OCI-LY1 (cell line): ENCODE results near the gene EIF2AK2.

ENCODE experiments used
- H2AFZ ChIP-seq: fragments of 200-600 bp; sonication (generic), shearing (Covaris generic); 2 replicates; pipeline ENCODE4 v1.6.0; 2014; ENCODE audit warnings: antibody characterized with exemption, mild to moderate bottlenecking, low read length
- H3F3A ChIP-seq: fragments of 200-600 bp; sonication (generic), shearing (Covaris generic); 2 replicates; pipeline ENCODE4 v1.6.0; 2014; ENCODE audit warnings: mild to moderate bottlenecking, antibody characterized with exemption, low read length, moderate library complexity; ENCODE audit not compliant: insufficient read depth
- H3K27ac ChIP-seq: fragments of 200-600 bp; sonication (generic); 2 replicates; pipeline ENCODE4 v1.5.1; 2014; ENCODE audit warnings: low read length, mixed run types, mild to moderate bottlenecking, low read depth; ENCODE audit not compliant: poor library complexity, severe bottlenecking
- H3K27me3 ChIP-seq: fragments of 200-600 bp; sonication (generic); 2 replicates; pipeline ENCODE4 v1.6.0; 2014; ENCODE audit warnings: antibody characterized with exemption, mild to moderate bottlenecking, low read length, moderate library complexity; ENCODE audit not compliant: insufficient read depth
- H3K36me3 ChIP-seq: fragments of 200-600 bp; sonication (generic); 2 replicates; pipeline ENCODE4 v1.6.1; 2014; ENCODE audit warnings: mild to moderate bottlenecking, antibody characterized with exemption, low read length, moderate library complexity, mixed read lengths; ENCODE audit not compliant: insufficient read depth
- H3K4me1 ChIP-seq: fragments of 200-600 bp; sonication (generic); 2 replicates; pipeline ENCODE4 v1.5.1; 2014; ENCODE audit warnings: mild to moderate bottlenecking, low read length, moderate library complexity; ENCODE audit not compliant: insufficient read depth, severe bottlenecking
- H3K4me2 ChIP-seq: fragments of 200-600 bp; sonication (generic), shearing (Covaris generic); 2 replicates; pipeline ENCODE4 v1.6.1; 2014; ENCODE audit warnings: low read length
- H3K4me3 ChIP-seq: fragments of 200-600 bp; sonication (generic); 2 replicates; pipeline ENCODE4 v1.5.1; 2014; ENCODE audit warnings: low read length, low read depth, mild to moderate bottlenecking, mixed read lengths; ENCODE audit not compliant: poor library complexity, severe bottlenecking
- H3K79me2 ChIP-seq: fragments of 200-600 bp; shearing (Covaris generic); 2 replicates; pipeline ENCODE4 v1.6.1; 2016; ENCODE audit warnings: mixed run types, low read length, mixed read lengths; ENCODE audit not compliant: insufficient read depth
- H3K9ac ChIP-seq: fragments of 200-600 bp; sonication (generic), shearing (Covaris generic); 2 replicates; pipeline ENCODE4 v1.6.1; 2014; ENCODE audit warnings: mild to moderate bottlenecking, low read length, mixed read lengths
- H3K9me2 ChIP-seq: fragments of 200-600 bp; sonication (generic), shearing (Covaris generic); 2 replicates; pipeline ENCODE4 v1.6.1; 2014; ENCODE audit warnings: low read depth, mild to moderate bottlenecking, low read length, mixed read lengths
- H3K9me3 ChIP-seq: fragments of 200-600 bp; shearing (Covaris generic); 2 replicates; pipeline ENCODE4 v1.6.1; 2014; ENCODE audit warnings: low read length, mixed read lengths
- H4K20me1 ChIP-seq: fragments of 200-600 bp; sonication (generic), shearing (Covaris generic); 2 replicates; pipeline ENCODE4 v1.6.0; 2016; ENCODE audit warnings: mild to moderate bottlenecking, low read length; ENCODE audit not compliant: insufficient read depth
- EZH2 ChIP-seq: fragments of 200-600 bp; sonication (generic), shearing (Covaris generic); IDR thresholded peaks from 2 replicates; pipeline ENCODE4 v1.8.0; 2017; ENCODE audit warnings: borderline replicate concordance, mixed run types, mild to moderate bottlenecking, antibody characterized with exemption, low read length, moderate library complexity, mixed read lengths
- TF ChIP-seq, protein P1 (sequence below): fragments of 200-600 bp; sonication (generic), shearing (Covaris generic); IDR thresholded peaks from 2 replicates; pipeline ENCODE4 v1.5.1; 2017; ENCODE audit warnings: mild to moderate bottlenecking, antibody characterized with exemption, low read length, moderate library complexity, mixed read lengths

The EIF2AK2 gene

DNA sequence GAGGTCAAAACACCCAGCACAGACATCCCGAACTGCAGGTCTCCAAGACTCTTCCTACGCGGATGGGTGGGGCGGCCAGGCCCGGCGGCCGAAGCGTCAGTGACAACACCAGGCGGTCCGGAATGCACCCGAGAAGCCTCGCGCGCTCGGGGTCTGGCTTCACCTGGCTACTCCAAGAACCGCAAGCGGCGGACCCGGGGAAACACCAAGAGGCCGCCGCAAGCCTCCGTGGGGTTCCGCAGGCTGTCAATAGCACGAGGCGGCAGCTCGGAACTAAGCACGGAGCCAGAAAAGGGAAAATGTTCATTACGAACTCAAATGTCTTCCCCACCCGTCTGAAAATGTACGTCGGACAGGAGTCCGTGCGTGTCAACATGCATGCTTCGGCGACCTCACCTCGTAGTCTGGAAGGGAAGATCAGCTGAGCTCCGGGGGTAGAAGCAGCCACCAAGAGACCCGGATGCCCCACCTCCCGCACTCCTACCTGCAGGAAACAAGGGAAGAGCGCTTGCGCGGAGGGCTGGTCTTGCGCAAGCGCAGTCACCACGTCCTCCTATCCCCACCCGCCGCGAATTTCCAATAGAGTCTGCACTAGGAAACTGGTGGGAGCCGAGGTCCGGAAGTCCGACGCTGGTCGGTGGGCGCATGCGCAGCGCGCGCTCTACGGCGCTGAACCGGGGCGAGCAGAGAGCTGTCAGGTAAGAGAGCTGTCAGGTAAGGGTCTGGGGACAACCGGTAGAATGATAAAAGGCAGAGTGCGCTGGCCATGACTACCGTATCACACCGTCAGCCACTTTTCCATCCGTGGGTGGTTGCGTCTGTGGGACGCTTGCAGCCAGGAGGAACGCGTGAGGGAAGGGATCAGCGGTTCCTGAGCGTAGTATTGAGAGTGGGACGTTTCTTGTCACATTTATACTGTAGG is 72.6 kb downstream of the EIF2AK2 start, which contains the start of the genes GPATCH11 and HEATR5B:
TSS of gene GPATCH11 (plus strand) at position 646 of the 922 bp plus-strand sequence. CDS start 3,864 bp downstream, outside the sequence.
TSS of gene HEATR5B (minus strand) at position 500 of the 922 bp plus-strand sequence. CDS start 958 bp downstream, outside the sequence.
- no peaks in the 10 kb centered on the region; the same call in 1 of the 2 replicates for H3F3A ChIP-seq
- peak within 1 kb of the TSS; percentile 55 for H3K27ac ChIP-seq
- H2AFZ ChIP-seq: 0 out of 2 replicates have a peak within 1 kb of the TSS, but pooled peaks have one; percentile 17
- no peaks in the 10 kb centered on the region for H3K9me2 ChIP-seq
- H4K20me1 ChIP-seq: no peaks in the 10 kb centered on the region
- H3K4me3 ChIP-seq: peak within 1 kb of the TSS; percentile 81
- no peaks in the 10 kb centered on the region for H3K27me3 ChIP-seq
- peaks cover 37% of the 10 kb centered on the region for H3K36me3 ChIP-seq
- TF ChIP-seq, protein P1, sequence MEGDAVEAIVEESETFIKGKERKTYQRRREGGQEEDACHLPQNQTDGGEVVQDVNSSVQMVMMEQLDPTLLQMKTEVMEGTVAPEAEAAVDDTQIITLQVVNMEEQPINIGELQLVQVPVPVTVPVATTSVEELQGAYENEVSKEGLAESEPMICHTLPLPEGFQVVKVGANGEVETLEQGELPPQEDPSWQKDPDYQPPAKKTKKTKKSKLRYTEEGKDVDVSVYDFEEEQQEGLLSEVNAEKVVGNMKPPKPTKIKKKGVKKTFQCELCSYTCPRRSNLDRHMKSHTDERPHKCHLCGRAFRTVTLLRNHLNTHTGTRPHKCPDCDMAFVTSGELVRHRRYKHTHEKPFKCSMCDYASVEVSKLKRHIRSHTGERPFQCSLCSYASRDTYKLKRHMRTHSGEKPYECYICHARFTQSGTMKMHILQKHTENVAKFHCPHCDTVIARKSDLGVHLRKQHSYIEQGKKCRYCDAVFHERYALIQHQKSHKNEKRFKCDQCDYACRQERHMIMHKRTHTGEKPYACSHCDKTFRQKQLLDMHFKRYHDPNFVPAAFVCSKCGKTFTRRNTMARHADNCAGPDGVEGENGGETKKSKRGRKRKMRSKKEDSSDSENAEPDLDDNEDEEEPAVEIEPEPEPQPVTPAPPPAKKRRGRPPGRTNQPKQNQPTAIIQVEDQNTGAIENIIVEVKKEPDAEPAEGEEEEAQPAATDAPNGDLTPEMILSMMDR: no peak
- TF ChIP-seq EZH2: no peak
- H3K9me3 ChIP-seq: no peaks in the 10 kb centered on the region
- peak within 1 kb of the TSS; percentile 90 for H3K4me2 ChIP-seq
- peaks cover 43% of the 10 kb centered on the region for H3K4me1 ChIP-seq
- H3K79me2 ChIP-seq: peaks cover 25% of the 10 kb centered on the region
- H3K9ac ChIP-seq: peak within 1 kb of the TSS; percentile 85

DNA sequence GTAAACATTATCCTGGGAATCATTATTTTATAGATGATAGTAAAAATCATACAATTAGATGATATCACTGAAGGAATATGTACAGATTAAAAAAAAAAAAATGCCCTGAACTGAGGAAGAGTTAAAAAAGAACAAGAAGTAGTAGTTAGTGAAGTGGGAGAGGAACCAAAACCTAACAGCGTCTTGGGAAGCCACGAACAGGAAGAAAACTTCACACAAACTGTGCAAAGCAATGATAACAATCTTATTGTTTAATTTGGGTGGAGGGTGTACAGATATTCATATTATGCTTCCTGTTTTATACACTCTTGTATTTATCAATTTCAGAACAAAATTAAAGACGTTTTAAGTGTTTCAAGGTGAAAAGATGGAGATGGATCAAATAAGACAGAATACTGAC is 76.1 kb downstream of the EIF2AK2 start:
- H3K9me3 ChIP-seq: no peaks in the 10 kb centered on the region
- H3K9ac ChIP-seq: no peak overlapping the region
- H3K27me3 ChIP-seq: no peaks in the 10 kb centered on the region
- no peaks in the 10 kb centered on the region for H4K20me1 ChIP-seq
- no peak overlapping the region for H3K27ac ChIP-seq
- no peak overlapping the region for H2AFZ ChIP-seq
- peaks cover 37% of the 10 kb centered on the region for H3K4me1 ChIP-seq
- no peaks in the 10 kb centered on the region; the same call in 1 of the 2 replicates for H3F3A ChIP-seq
- peaks cover 24% of the 10 kb centered on the region for H3K79me2 ChIP-seq
- no peak for TF ChIP-seq EZH2
- TF ChIP-seq, protein P1: no peak
- no peaks in the 10 kb centered on the region for H3K9me2 ChIP-seq
- H3K36me3 ChIP-seq: peaks cover 70% of the 10 kb centered on the region
- H3K4me2 ChIP-seq: no peak overlapping the region
- no peak overlapping the region for H3K4me3 ChIP-seq

DNA sequence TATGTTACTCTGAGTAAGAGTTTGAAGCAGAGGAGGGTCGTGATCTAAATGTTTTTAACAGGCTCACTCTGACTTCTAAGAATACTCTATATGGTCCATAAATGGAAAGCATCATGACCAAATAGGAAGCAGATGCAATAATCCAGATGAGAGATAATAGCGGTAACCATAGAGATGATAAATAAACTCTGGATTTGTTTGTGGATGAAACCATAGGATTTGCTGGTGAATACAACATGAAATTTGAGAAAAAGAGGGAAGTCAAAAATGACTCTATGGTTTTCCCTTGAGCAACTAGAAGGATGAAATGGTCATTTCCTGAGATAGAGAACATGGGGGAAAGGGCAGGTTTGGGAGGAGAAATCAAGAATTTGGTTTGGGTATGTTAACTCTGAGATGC is 76.5 kb downstream of the EIF2AK2 start:
- H3K27ac ChIP-seq: no peak overlapping the region

More for the DNA sequence above, 76.5 kb downstream of the EIF2AK2 start:
- Histone ChIP-seq H3K4me2 (no peak overlapping the region), H3K79me2 (peaks cover 20% of the 10 kb centered on the region), H3K9me3 (no peaks in the 10 kb centered on the region), H3K4me3 (no peak overlapping the region), H2AFZ (no peak overlapping the region), H3K9ac (no peak overlapping the region), H3K9me2 (no peaks in the 10 kb centered on the region), H3K36me3 (peaks cover 74% of the 10 kb centered on the region), H3K4me1 (peaks cover 33% of the 10 kb centered on the region), H3K27me3 (no peaks in the 10 kb centered on the region), H3F3A (no peaks in the 10 kb centered on the region; the same call in 1 of the 2 replicates), H4K20me1 (no peaks in the 10 kb centered on the region)
- TF ChIP-seq, protein P1: no peak
- TF ChIP-seq EZH2: no peak
